Rectal smooth muscle tissue (tissue), 1 donor: Measurements from ENCODE around the gene SLC12A6.
A peak's percentile ranks its signal among the peaks of the same experiment; 100 is the strongest.
"Not testable (repeated sequence)": the region's sequence is repeated elsewhere in the genome, so short reads cannot be mapped to it uniquely, and the experiment has no call there.

Experiments used
- H3K27ac ChIP-seq: one replicate; pipeline ENCODE4 v1.7.0; 2013; ENCODE audit warnings: low read depth, low read length, inconsistent platforms
- H3K27me3 ChIP-seq: one replicate; pipeline ENCODE4 v1.7.0; 2013; ENCODE audit warnings: low read length; ENCODE audit not compliant: control insufficient read depth, insufficient read depth
- H3K36me3 ChIP-seq: one replicate; pipeline ENCODE4 v1.7.0; 2013; ENCODE audit warnings: low read length; ENCODE audit not compliant: control insufficient read depth, insufficient read depth
- H3K4me1 ChIP-seq: one replicate; pipeline ENCODE4 v1.7.0; 2013; ENCODE audit warnings: low read length; ENCODE audit not compliant: control insufficient read depth, insufficient read depth
- H3K4me3 ChIP-seq: one replicate; pipeline ENCODE4 v1.7.0; 2013; ENCODE audit warnings: low read length
- H3K9ac ChIP-seq: one replicate; pipeline ENCODE4 v1.7.0; 2013; ENCODE audit warnings: low read length

Gene SLC12A6

GRCh38 chr15:34337557-34338306 is at the start of gene SLC12A6:
Gene SLC12A6, minus strand, starts transcription at chr15:34337781. Its CDS starts 1,101 bp downstream, at chr15:34336680.
- Histone ChIP-seq H3K27ac (peak within 1 kb of the TSS; percentile 85), H3K36me3 (no peaks in the 10 kb centered on the region), H3K9ac (peak within 1 kb of the TSS; percentile 51), H3K4me1 (peaks cover 3% of the 10 kb centered on the region), H3K4me3 (peak within 1 kb of the TSS; percentile 75), H3K27me3 (no peaks in the 10 kb centered on the region)

DNA sequence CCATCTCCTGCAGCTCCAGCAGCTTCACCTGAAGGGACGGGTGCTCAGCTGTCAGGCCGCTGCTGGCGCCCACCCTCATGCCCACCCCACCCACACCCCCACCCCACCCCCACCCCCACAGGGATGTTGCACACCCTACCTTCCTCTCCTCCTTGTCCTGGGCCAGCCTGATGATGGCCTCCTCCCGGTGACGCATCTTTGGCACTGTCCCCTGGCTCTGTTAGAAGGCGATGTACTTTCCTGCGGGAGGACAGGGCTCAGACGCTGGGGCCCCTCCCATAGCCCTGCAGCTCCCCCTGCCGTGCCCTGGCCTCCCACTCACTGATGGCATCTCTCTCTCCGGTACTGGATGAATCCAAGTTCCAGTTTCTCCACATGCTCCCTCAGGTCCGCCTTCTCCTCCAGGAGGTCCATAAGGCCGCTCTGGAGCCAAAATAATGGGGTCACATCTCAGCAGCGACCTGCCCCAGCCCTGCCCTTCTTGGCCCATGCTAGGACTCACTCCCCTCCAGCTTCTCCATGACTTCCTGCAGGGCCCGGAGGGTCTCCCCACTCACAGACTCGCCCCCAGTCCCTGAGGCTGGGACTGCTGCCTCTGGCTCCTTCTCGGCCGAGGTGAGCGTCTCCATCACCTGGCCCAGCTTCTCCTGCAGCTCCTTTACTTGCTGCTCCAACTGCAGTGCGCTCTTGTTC is 44.4 kb upstream of the SLC12A6 start:
- H3K9ac ChIP-seq, H3K4me1 ChIP-seq, H3K4me3 ChIP-seq, H3K27me3 ChIP-seq, H3K27ac ChIP-seq, H3K36me3 ChIP-seq: not testable (repeated sequence)

DNA sequence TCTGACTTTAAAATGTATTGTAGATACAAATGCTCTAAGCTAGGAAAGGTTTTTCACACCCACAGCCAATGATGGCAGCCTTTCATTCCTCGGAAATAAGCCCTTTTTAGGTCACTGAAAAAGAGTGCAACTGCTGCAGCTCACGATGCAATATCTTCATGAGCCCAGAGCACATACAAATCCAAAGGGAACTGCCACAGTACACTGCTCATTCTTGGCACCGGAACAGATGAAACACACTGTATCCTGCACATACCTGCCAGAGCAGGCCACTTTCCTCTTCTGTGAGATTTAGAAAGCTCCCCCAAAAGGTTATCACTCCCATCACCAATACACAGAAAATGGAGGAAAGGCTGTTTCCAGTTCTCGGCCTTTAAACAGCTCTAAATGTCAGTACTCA is 42.9 kb upstream of the SLC12A6 start:
- H3K27ac ChIP-seq, H3K4me3 ChIP-seq, H3K27me3 ChIP-seq, H3K4me1 ChIP-seq, H3K36me3 ChIP-seq, H3K9ac ChIP-seq: not testable (repeated sequence)

- Histone ChIP-seq H3K4me3 (no peak overlapping the region), H3K36me3 (no peaks in the 10 kb centered on the region), H3K9ac (no peak overlapping the region), H3K27me3 (no peaks in the 10 kb centered on the region), H3K4me1 (no peaks in the 10 kb centered on the region), H3K27ac (no peak overlapping the region)
These were observed 39.3 kb upstream of the SLC12A6 start for GRCh38 chr15:34376856-34377255.

GRCh38 chr15:34375541-34375940 is 38.0 kb upstream of the SLC12A6 start:
- not testable (repeated sequence) for H3K9ac ChIP-seq, H3K27me3 ChIP-seq, H3K36me3 ChIP-seq, H3K4me3 ChIP-seq, H3K4me1 ChIP-seq, H3K27ac ChIP-seq

DNA sequence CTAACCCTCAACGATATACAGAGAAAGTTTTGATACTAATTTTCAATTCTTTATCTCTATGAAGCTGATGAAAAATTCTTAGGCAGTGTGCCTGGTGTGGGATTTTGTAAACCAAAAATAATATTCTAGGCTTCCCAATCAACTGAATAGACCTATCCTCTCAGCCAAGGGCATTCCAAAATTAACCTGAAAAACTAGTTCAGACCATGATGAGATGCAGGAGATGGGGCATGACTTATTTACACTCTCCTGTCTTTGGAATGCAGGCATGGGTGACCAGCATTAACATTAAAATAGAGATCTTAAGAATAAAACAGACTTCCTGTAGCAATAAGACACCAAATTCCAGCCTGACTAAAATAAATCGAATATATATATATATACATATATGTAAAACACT is 37.2 kb upstream of the SLC12A6 start:
- no peaks in the 10 kb centered on the region for H3K4me1 ChIP-seq
- no peaks in the 10 kb centered on the region for H3K27me3 ChIP-seq
- no peak overlapping the region for H3K9ac ChIP-seq
- H3K36me3 ChIP-seq, result no peaks in the 10 kb centered on the region
- H3K4me3 ChIP-seq, result no peak overlapping the region
- no peak overlapping the region for H3K27ac ChIP-seq

DNA sequence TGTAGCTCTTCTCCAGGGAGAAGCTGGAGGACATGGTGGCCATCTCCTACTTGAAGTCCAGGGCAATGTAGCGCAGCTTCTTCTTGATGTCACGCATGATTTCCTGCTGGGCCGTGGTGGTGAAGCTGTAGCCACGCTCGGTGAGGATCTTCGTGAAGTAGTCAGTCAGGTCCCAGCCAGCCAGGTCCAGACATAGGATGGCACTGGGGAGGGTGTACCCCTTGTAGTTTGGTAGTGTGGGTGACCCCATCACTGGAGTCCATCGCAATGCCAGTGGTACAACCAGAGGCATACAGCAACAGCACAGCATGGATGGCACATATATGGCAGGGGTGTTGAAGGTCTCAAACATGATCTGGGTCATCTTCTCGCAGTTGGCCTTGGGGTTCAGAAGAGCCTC is 36.4 kb upstream of the SLC12A6 start:
- no peaks in the 10 kb centered on the region for H3K4me1 ChIP-seq
- no peak overlapping the region for H3K27ac ChIP-seq
- H3K9ac ChIP-seq, result no peak overlapping the region
- H3K36me3 ChIP-seq, result no peaks in the 10 kb centered on the region
- H3K27me3 ChIP-seq, result no peaks in the 10 kb centered on the region
- H3K4me3 ChIP-seq, result no peak overlapping the region

- Histone ChIP-seq H3K36me3 (no peaks in the 10 kb centered on the region), H3K4me3 (no peak overlapping the region), H3K27me3 (no peaks in the 10 kb centered on the region), H3K4me1 (peaks cover 6% of the 10 kb centered on the region), H3K9ac (no peak overlapping the region), H3K27ac (no peak overlapping the region)
These were observed 33.1 kb upstream of the SLC12A6 start for GRCh38 chr15:34370643-34371042.

GRCh38 chr15:34370129-34370528 is 32.5 kb upstream of the SLC12A6 start:
- Histone ChIP-seq H3K36me3 (no peaks in the 10 kb centered on the region), H3K9ac (no peak overlapping the region), H3K27me3 (no peaks in the 10 kb centered on the region), H3K4me3 (no peak overlapping the region), H3K27ac (no peak overlapping the region), H3K4me1 (peaks cover 6% of the 10 kb centered on the region)

DNA sequence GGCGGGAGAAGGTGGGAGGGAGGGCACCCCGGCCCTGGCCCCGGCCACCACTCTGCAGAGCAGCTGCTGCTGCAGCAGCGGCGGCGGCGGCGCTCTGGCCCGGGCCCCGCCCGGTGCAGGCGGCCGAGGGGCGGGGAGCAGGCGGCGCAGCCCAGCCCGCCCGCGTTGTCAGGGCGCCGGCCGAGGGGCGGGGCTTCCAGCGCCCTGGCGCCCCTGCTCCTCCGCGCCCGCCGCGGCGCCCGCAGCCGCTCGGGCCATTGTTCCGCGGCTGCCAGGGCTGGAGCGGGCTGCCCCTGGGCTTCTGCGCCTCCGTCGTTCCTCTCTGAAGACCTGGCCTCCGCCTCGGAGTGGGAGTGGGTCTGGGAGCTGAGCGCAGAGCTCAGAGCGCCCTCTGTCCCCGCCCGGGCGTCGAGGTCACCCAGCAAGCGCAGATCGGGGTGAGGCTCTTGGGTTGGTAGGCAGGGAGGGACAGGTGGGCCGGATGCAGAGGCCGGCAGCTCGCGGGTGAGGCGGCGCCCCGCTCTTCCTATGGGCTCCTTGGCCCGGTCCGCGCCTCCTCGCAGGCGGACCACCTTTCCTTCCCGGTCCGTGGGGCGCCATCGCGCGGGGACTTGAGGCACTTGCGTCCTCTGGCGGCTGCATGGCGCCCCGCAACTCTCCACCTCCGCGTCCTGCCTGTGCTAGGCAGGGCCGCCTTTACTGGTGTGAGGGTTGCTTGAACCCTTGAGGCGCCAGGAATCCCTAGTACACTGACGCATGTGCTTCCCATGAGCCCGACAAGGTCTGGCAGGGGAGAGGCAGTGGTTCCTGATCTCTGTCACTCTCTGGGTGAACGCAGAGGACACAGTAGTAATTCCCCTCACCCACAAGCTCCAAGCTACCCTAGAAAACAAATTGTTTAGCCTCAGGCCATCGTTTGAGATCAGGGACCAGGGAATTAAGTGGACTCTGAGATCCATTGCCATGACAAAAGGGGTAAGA is 29.8 kb upstream of the SLC12A6 start, which contains the start of gene LPCAT4:
Gene LPCAT4, minus strand, starts transcription at position 96 of the 981 bp plus-strand sequence. CDS start 96 bp downstream, outside the sequence.
- H3K27me3 ChIP-seq, result no peaks in the 10 kb centered on the region
- peaks cover 6% of the 10 kb centered on the region for H3K4me1 ChIP-seq
- H3K36me3 ChIP-seq, result peaks cover 7% of the 10 kb centered on the region
- peak within 1 kb of the TSS; percentile 92 for H3K4me3 ChIP-seq
- peak within 1 kb of the TSS; percentile 95 for H3K9ac ChIP-seq
- peak within 1 kb of the TSS; percentile 96 for H3K27ac ChIP-seq

GRCh38 chr15:34366271-34367065 is 28.9 kb upstream of the SLC12A6 start:
- Histone ChIP-seq H3K9ac (peak overlapping the region; percentile 17), H3K4me1 (peaks cover 6% of the 10 kb centered on the region), H3K27ac (peak overlapping the region; percentile 30), H3K4me3 (peak overlapping the region; percentile 92), H3K27me3 (no peaks in the 10 kb centered on the region), H3K36me3 (peaks cover 8% of the 10 kb centered on the region)
